Keratinocyte (primary cell): Measurements from ENCODE around the gene SOS1. TPM values are rescaled to one million over a fixed set of nuclear protein-coding genes. Genes with fewer than 3 reads are reported as not detected.

ENCODE experiments used
- DNase-seq: peaks from one replicate; pipeline ENCODE4 v3.0.0-alpha.2; 2011; ENCODE audit warnings: low read depth, missing footprints, low spot score
- FAIRE-seq: peaks from 2 replicates; lab custom pipeline; 2011; peaks lifted over from hg19 to GRCh38; lab: Jason Lieb, UNC
- H2AFZ ChIP-seq: 2 replicates; pipeline ENCODE4 v1.6.0; 2012; ENCODE audit warnings: low read length, control low read depth, inconsistent platforms; ENCODE audit not compliant: control insufficient read depth
- H3K27ac ChIP-seq: 2 replicates; pipeline ENCODE4 v1.5.1; 2011; ENCODE audit warnings: low read length; ENCODE audit not compliant: control insufficient read depth, insufficient read depth
- H3K27me3 ChIP-seq: 3 replicates; pipeline ENCODE4 v1.6.0; 2011; ENCODE audit warnings: low read length; ENCODE audit not compliant: control insufficient read depth, insufficient read depth; ENCODE audit errors: extremely low read depth
- H3K36me3 ChIP-seq, 2 experiments: 2 replicates in 1 of 2; 3 replicates in 1 of 2; pipeline ENCODE4 v1.5.1; 2011; ENCODE audit warnings: low read length in 2 of 2, mild to moderate bottlenecking in 1 of 2; ENCODE audit not compliant: control insufficient read depth in 2 of 2, insufficient read depth in 2 of 2; ENCODE audit errors: extremely low read depth in 1 of 2
- H3K4me1 ChIP-seq: 3 replicates; pipeline ENCODE4 v1.5.1; 2011; ENCODE audit warnings: low read length; ENCODE audit not compliant: control insufficient read depth, insufficient read depth; ENCODE audit errors: extremely low read depth
- H3K4me2 ChIP-seq: 3 replicates; pipeline ENCODE4 v1.6.0; 2011; ENCODE audit warnings: low read depth, low read length; ENCODE audit not compliant: control insufficient read depth, insufficient read depth; ENCODE audit errors: extremely low read depth
- H3K4me3 ChIP-seq, 3 experiments: fragments of 200-600 bp in 1 of 3; sonication (generic) in 1 of 3; 2 replicates in 2 of 3; 3 replicates in 1 of 3; pipeline ENCODE4 v1.5.1; 2011 to 2016; ENCODE audit warnings: low read length in 3 of 3, mild to moderate bottlenecking in 3 of 3, control low read depth in 2 of 3, inconsistent platforms in 1 of 3, low read depth in 1 of 3, mixed read lengths in 1 of 3, mixed run types in 1 of 3, moderate library complexity in 1 of 3; ENCODE audit not compliant: control insufficient read depth in 2 of 3, insufficient read depth in 2 of 3; ENCODE audit errors: extremely low read depth in 1 of 3
- H3K79me2 ChIP-seq: 2 replicates; pipeline ENCODE4 v1.6.0; 2012; ENCODE audit warnings: low read length; ENCODE audit not compliant: control insufficient read depth, insufficient read depth
- H3K9ac ChIP-seq: 3 replicates; pipeline ENCODE4 v1.6.0; 2011; ENCODE audit warnings: low read length; ENCODE audit not compliant: control insufficient read depth, insufficient read depth; ENCODE audit errors: extremely low read depth
- H3K9me1 ChIP-seq: 3 replicates; pipeline ENCODE4 v1.6.0; 2011; ENCODE audit warnings: low read length; ENCODE audit not compliant: control insufficient read depth, insufficient read depth; ENCODE audit errors: extremely low read depth
- H3K9me3 ChIP-seq: 2 replicates; pipeline ENCODE4 v1.5.1; 2012; ENCODE audit warnings: low read depth, low read length; ENCODE audit not compliant: control insufficient read depth
- H4K20me1 ChIP-seq: 3 replicates; pipeline ENCODE4 v1.6.0; 2011; ENCODE audit warnings: low read length; ENCODE audit not compliant: control insufficient read depth, insufficient read depth; ENCODE audit errors: extremely low read depth
- EZH2 ChIP-seq: IDR thresholded peaks from one replicate; pipeline ENCODE4 v1.6.1; 2012; ENCODE audit warnings: inconsistent platforms, mild to moderate bottlenecking, low read length, moderate library complexity
- dilution Hi-C: fragments of 300-500 bp; cut with MboI; formaldehyde crosslinking; loops from one replicate; pipeline ENCODE4 v1.7.0; 2020; ENCODE audit warnings: low sequenced_read_pairs; ENCODE audit not compliant: extremely low pct_ligation_motif_present
- polyA plus RNA-seq, 5 experiments: library from polyadenylated mRNA; depleted of rRNA in 3 of 5; stranded (reverse) in 3 of 5; stranded (forward) in 1 of 5; unstranded in 1 of 5; fragments of >200 nt; gene quantifications; 1 replicate in 1 of 5; 2 replicates in 3 of 5; 3 replicates in 1 of 5; pipeline versions ENCODE4 v1.2.1 to v1.2.3, GENCODE V29; 2011 to 2012; ENCODE audit warnings: missing spikeins in 2 of 5, low read depth in 1 of 5, low replicate concordance in 1 of 5
- TF ChIP-seq, protein P1 (sequence below), 3 experiments: IDR thresholded peaks in 1 of 3; conservative IDR thresholded peaks in 1 of 3; optimal IDR thresholded peaks in 1 of 3; 2 replicates in 2 of 3; 3 replicates in 1 of 3; pipeline versions ENCODE3 to v1.5.1; 2011; ENCODE audit warnings: low read length in 3 of 3, mild to moderate bottlenecking in 3 of 3, moderate library complexity in 2 of 3, control low read depth in 1 of 3, inconsistent platforms in 1 of 3; ENCODE audit not compliant: insufficient read depth in 2 of 3; ENCODE audit errors: extremely low read depth in 1 of 3

The SOS1 gene
- polyA plus RNA-seq, 1 donor (not counting 4 experiments of a cell fraction or from before 2014, with no cell fraction given): 21.5 TPM

DNA sequence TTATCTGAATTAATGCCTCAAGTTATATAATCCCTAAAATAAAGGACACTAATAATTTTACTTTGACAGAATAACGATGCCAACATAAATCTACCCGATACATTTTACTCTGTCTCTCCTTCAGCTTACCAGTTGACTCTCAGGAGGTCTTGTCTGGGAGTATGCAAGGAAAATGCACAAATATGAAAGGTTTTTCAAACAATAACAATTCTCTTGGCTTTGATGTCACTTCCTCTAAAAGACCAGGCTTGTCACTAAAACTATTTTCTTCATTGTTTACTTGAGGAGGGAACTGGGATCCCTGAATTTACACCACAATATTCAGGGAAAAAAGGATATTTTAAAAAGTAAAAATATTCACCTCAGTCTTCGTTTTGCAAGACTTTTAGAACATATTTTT, 97.2 kb downstream of the SOS1 start:
- no peak for DNase-seq
- Histone ChIP-seq H3K9me1 (no peaks in the 10 kb centered on the region), H3K4me2 (no peak overlapping the region), H2AFZ (no peak overlapping the region), H3K27ac (no peak overlapping the region), H4K20me1 (no peaks in the 10 kb centered on the region), H3K79me2 (no peaks in the 10 kb centered on the region), H3K27me3 (no peaks in the 10 kb centered on the region), H3K4me3 (no peak overlapping the region), H3K9ac (no peak overlapping the region), H3K4me1 (peaks cover 7% of the 10 kb centered on the region), H3K36me3 (no peaks in the 10 kb centered on the region), H3K9me3 (no peaks in the 10 kb centered on the region)
- TF ChIP-seq, protein P1, sequence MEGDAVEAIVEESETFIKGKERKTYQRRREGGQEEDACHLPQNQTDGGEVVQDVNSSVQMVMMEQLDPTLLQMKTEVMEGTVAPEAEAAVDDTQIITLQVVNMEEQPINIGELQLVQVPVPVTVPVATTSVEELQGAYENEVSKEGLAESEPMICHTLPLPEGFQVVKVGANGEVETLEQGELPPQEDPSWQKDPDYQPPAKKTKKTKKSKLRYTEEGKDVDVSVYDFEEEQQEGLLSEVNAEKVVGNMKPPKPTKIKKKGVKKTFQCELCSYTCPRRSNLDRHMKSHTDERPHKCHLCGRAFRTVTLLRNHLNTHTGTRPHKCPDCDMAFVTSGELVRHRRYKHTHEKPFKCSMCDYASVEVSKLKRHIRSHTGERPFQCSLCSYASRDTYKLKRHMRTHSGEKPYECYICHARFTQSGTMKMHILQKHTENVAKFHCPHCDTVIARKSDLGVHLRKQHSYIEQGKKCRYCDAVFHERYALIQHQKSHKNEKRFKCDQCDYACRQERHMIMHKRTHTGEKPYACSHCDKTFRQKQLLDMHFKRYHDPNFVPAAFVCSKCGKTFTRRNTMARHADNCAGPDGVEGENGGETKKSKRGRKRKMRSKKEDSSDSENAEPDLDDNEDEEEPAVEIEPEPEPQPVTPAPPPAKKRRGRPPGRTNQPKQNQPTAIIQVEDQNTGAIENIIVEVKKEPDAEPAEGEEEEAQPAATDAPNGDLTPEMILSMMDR (optimal IDR thresholded peaks at IDR 0.05 in 1 of 3, IDR thresholded peaks at IDR 0.05 in 1 of 3, conservative IDR thresholded peaks at IDR 0.05 in 1 of 3; ENCODE audit: extremely low read depth in 1 of 3, insufficient read depth in 2 of 3, low read length in 3 of 3): no peak
- no peak for TF ChIP-seq EZH2
- dilution Hi-C loops: no loop called here
- no peak for FAIRE-seq

DNA sequence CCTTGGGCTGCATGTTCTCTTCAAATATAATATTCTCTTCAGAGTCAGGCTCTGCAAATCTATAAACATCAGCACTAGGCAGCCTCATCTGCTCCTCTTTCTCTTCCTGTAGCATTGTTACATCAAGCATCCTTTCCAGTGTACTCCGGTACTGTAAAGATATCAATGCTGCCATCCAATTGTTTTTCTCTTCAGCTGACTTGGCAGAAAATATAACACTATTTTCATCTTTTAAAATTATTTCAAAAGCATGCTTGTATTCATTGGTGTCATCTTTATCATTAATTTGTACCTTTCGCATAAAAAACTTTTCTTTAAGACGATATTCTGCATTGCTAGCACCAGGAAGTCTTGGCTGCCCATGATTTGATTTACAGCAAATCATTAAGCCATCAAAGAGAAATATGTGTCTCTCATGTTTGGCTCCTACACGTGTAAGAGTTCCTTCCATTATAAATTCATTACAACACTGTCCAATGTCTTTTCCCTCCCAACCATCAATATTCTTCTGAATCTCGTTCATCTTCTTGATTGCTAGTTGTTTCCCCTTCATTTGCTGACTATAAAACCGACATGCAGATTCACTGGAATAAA, 98.1 kb downstream of the SOS1 start:
- FAIRE-seq: no peak

More for the DNA sequence above, 98.1 kb downstream of the SOS1 start:
- peaks cover 7% of the 10 kb centered on the region for H3K4me1 ChIP-seq
- no peaks in the 10 kb centered on the region for H3K79me2 ChIP-seq
- no peak overlapping the region for H3K4me2 ChIP-seq
- DNase-seq: no peak
- H3K9me3 ChIP-seq: no peaks in the 10 kb centered on the region
- no peaks in the 10 kb centered on the region for H3K27me3 ChIP-seq
- no peak overlapping the region for H3K4me3 ChIP-seq
- dilution Hi-C loops: no loop called here
- H3K27ac ChIP-seq: no peak overlapping the region
- H3K36me3 ChIP-seq: no peaks in the 10 kb centered on the region
- no peak for TF ChIP-seq EZH2
- TF ChIP-seq, protein P1 (optimal IDR thresholded peaks at IDR 0.05 in 1 of 3, IDR thresholded peaks at IDR 0.05 in 1 of 3, conservative IDR thresholded peaks at IDR 0.05 in 1 of 3; ENCODE audit: extremely low read depth in 1 of 3, insufficient read depth in 2 of 3, low read length in 3 of 3): no peak
- no peaks in the 10 kb centered on the region for H3K9me1 ChIP-seq
- no peak overlapping the region for H3K9ac ChIP-seq
- no peaks in the 10 kb centered on the region for H4K20me1 ChIP-seq
- no peak overlapping the region for H2AFZ ChIP-seq
